Cardiac muscle cell (in vitro differentiated cells and primary cell): ENCODE results near the gene RNF40. TPM values are rescaled to one million over a fixed set of nuclear protein-coding genes. Genes with fewer than 3 reads are reported as not detected.
A peak's percentile ranks its signal among the peaks of the same experiment; 100 is the strongest.

Experiments used
- DNase-seq, 2 donors: peaks; one replicate each; pipeline versions ENCODE4 v3.0.0 to v3.0.0-alpha.2; 2010 to 2017; ENCODE audit warnings: low read depth in 1 of 2, low spot score in 1 of 2
- H3K27ac ChIP-seq: fragments of 200-600 bp; sonication (generic); 2 replicates; pipeline ENCODE4 v1.5.1; 2016
- H3K27me3 ChIP-seq: fragments of 200-600 bp; sonication (generic); 2 replicates; pipeline ENCODE4 v1.6.0; 2016; ENCODE audit warnings: control low read depth
- H3K36me3 ChIP-seq: fragments of 200-600 bp; sonication (generic); 2 replicates; pipeline ENCODE4 v1.5.1; 2016; ENCODE audit warnings: control low read depth
- H3K4me1 ChIP-seq: fragments of 200-600 bp; sonication (generic); 2 replicates; pipeline ENCODE4 v1.8.1; 2017; ENCODE audit warnings: low read depth, mild to moderate bottlenecking, mixed run types
- H3K4me3 ChIP-seq: fragments of 200-600 bp; sonication (generic); 2 replicates; pipeline ENCODE4 v1.5.1; 2016; ENCODE audit warnings: mild to moderate bottlenecking
- H3K9me3 ChIP-seq: fragments of 200-600 bp; sonication (generic); 2 replicates; pipeline ENCODE4 v1.5.1; 2017; ENCODE audit warnings: low read depth, mild to moderate bottlenecking, control low read depth
- polyA plus RNA-seq: library from polyadenylated mRNA; unstranded; fragments of >200 nt; fragmentation: Nextera tagmentation; extraction: Ambion mirVana; gene quantifications from 2 replicates; pipeline ENCODE4 v1.2.1, GENCODE V29; 2016
- total RNA-seq: library from RNA; depleted of rRNA; stranded (reverse); fragments of >200 nt; gene quantifications from 2 replicates; pipeline ENCODE4 v1.2.3, GENCODE V29; 2016
- TF ChIP-seq, protein P1 (sequence below): IDR thresholded peaks from 2 replicates; pipeline ENCODE4 v1.5.1; 2012; ENCODE audit warnings: low read depth, mild to moderate bottlenecking, low read length

RNF40 gene
- total and polyA plus RNA-seq, 2 experiments from 2014 or later = 76.3 to 104 TPM

DNA sequence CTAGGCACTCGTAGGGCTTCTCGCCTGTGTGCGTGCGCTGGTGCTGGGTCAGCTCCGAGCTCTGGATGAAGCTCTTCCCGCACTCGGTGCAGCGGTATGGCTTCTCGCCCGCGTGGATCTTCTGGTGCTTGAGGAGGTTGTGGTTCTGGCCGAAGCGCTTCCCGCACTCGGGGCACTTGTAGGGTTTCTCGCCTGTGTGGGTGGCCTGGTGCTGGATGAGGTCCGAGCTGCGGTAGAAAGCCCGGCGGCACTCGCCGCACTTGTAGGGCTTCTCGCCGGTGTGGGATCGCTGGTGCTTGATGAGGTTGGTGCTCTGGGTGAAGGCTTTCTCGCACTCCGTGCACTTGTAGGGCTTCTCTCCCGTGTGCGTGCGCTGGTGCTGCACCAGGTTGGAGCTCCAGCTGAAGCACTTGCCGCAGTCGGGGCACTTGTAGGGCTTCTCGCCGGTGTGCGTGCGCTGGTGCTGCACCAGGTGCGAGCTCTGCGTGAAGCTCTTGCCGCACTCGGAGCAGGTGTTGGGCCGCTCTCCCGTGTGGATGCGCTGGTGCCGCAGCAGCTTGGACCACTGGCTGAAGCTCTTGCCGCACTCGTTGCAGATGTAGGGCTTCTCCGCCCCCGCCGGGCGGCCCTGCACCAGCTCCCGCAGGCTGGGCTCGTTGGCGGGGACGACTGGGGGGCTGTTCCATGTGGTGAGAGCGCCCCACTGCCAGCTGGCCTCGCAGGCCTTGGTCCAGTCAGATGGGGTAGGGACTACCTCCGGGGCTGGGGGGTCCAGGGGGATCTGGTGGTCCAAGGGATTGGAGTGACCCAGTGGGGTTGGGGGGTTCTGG, 21.4 kb downstream of the RNF40 start:
- H3K9me3 ChIP-seq = no peaks in the 10 kb centered on the region
- no peak for DNase-seq
- no peak overlapping the region for H3K4me3 ChIP-seq
- TF ChIP-seq, protein P1, sequence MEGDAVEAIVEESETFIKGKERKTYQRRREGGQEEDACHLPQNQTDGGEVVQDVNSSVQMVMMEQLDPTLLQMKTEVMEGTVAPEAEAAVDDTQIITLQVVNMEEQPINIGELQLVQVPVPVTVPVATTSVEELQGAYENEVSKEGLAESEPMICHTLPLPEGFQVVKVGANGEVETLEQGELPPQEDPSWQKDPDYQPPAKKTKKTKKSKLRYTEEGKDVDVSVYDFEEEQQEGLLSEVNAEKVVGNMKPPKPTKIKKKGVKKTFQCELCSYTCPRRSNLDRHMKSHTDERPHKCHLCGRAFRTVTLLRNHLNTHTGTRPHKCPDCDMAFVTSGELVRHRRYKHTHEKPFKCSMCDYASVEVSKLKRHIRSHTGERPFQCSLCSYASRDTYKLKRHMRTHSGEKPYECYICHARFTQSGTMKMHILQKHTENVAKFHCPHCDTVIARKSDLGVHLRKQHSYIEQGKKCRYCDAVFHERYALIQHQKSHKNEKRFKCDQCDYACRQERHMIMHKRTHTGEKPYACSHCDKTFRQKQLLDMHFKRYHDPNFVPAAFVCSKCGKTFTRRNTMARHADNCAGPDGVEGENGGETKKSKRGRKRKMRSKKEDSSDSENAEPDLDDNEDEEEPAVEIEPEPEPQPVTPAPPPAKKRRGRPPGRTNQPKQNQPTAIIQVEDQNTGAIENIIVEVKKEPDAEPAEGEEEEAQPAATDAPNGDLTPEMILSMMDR = no peak
- peaks cover 14% of the 10 kb centered on the region for H3K4me1 ChIP-seq
- peaks cover 27% of the 10 kb centered on the region for H3K36me3 ChIP-seq
- H3K27me3 ChIP-seq = no peaks in the 10 kb centered on the region
- H3K27ac ChIP-seq = no peak overlapping the region

DNA sequence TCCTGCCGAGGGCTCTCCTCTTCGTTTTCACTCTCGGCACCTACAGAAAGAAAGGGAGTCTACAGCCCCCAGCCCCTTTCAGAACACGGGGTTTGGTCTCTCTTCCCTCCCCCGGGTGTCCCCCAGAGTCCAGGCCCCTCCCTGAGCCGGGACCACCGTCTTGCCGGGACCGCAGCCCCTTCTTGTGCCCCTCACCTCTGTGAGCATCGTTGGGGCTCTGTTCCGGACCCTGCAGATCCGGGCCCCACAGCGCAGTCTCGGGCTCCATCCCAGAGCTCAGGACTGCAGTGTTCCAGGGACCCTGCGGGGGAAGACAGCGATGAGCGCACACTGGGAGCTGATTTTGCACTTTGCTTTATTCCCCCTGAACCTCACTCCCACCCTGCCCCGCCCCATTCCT, 22.1 kb downstream of the RNF40 start:
- H3K27ac ChIP-seq = no peak overlapping the region
- no peak overlapping the region for H3K4me3 ChIP-seq
- TF ChIP-seq, protein P1 = no peak
- H3K4me1 ChIP-seq = peaks cover 10% of the 10 kb centered on the region
- H3K36me3 ChIP-seq = peaks cover 27% of the 10 kb centered on the region
- H3K27me3 ChIP-seq = no peaks in the 10 kb centered on the region
- DNase-seq = no peak
- no peaks in the 10 kb centered on the region for H3K9me3 ChIP-seq

DNA sequence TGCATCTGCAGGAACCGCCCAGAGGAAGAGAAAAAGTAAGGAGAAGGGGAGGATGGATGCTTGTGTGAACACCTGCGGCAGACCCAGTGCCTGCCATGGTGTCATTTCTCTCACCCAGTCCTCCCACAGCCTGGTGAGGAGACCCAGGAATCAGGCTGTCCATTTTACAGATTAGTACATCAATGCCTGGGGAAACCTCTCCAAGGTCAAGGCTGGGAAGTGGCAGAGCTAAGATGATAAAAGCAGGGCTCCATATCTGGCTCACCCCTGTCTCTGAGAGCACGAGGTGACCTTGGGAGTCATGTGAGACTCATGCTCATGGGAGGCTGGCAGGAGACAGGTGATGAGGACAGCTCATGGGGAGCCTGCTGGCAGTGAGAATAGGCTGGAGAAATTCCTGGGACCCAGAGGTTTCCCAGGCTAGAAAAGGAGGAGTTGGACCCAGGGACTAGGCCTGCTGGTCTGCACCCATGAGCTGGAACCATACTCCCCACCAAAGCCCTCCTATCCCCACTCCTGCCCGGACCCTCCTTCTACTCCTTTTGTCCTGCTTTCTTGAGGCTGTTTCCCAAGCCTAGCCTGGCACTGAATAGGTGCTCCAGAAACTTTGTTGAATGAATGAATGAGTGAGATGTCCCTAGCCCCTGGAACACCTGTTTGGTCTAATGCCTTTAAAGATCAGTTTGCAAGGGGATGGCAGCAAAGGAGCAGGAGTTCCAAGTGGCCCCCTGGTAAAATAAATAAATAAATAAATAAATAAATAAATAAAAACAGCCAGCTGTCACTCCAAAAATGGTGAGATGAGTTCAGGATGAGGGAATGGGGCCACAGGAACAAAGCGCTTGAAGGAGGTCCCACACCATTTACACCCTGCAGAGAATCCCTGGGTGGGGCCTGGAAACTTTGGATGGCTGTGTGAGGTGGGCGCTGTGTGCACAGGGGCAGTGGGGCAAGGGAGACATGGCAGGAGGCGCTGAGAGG, 23.3 kb downstream of the RNF40 start:
- TF ChIP-seq, protein P1 = no peak
- no peak for DNase-seq
- H3K36me3 ChIP-seq = peaks cover 27% of the 10 kb centered on the region
- H3K4me3 ChIP-seq = peak overlapping the region; percentile 97
- peaks cover 10% of the 10 kb centered on the region for H3K4me1 ChIP-seq
- H3K27me3 ChIP-seq = no peaks in the 10 kb centered on the region
- no peaks in the 10 kb centered on the region for H3K9me3 ChIP-seq
- H3K27ac ChIP-seq = peak overlapping the region; percentile 89

DNA sequence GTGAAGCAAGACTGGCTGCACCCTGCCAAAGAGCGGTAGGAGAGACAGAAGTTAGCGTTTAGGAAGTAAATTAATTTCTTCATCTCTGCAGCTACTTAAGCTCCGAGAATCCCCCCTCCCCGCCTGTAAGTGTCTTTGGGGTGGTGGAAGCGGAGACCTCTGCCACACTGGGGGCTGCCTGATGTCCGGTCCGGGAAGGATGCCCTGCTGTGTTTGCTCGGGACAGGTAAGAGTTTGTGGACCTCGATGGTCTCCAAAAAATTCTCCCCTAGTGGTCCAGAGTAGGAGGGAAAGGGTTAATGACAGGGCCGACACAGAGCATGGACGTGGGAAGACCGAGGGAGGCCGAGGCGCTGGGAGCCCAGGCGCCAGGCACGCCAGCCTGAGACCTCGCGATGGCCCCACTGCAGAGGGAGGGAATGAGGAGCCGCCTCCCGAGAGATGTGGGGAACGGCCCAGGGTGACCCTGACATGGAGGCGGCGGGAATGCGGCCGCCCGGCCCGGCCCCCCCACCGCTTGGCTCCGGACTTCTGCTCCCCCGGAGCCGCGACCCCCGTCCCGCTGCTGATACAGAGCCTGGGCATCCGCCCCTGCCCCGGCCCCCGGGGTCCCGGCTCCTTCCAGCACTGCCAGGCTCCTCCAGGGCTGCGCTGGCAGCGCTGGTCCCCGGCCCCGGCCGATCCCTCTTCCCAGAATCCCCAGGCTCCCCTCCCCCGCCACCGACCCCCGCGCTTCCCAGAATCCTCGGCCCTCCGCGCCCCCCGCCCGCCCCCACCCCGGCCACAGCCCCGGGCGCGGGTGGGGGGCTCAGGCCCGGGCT, 24.2 kb downstream of the RNF40 start:
- H3K4me1 ChIP-seq = peaks cover 10% of the 10 kb centered on the region
- peak overlapping the region; percentile 97 for H3K4me3 ChIP-seq
- H3K36me3 ChIP-seq = peaks cover 25% of the 10 kb centered on the region
- TF ChIP-seq, protein P1 = no peak
- no peaks in the 10 kb centered on the region for H3K9me3 ChIP-seq
- no peaks in the 10 kb centered on the region for H3K27me3 ChIP-seq
- peak; percentile 70 to 71 for DNase-seq
- H3K27ac ChIP-seq = peak overlapping the region; percentile 89
